HG03565 (cell line): ENCODE results near the gene RMND5B.
"Not testable (repeated sequence)": the region's sequence is repeated elsewhere in the genome, so short reads cannot be mapped to it uniquely, and the experiment has no call there.

Experiments used
- ATAC-seq: cut with Tn5 transposase; IDR thresholded peaks from one replicate; pipeline ENCODE4 v1.9.1; 2021; ENCODE audit warnings: mild to moderate bottlenecking, moderate library complexity; ENCODE audit not compliant: unreplicated experiment

The RMND5B gene

GRCh38 chr5:178130576-178131445, at the start of gene RMND5B:
Gene RMND5B (plus strand): TSS chr5:178131014. CDS start chr5:178138120, 7,106 bp downstream.
- peak; percentile 74 for ATAC-seq

DNA sequence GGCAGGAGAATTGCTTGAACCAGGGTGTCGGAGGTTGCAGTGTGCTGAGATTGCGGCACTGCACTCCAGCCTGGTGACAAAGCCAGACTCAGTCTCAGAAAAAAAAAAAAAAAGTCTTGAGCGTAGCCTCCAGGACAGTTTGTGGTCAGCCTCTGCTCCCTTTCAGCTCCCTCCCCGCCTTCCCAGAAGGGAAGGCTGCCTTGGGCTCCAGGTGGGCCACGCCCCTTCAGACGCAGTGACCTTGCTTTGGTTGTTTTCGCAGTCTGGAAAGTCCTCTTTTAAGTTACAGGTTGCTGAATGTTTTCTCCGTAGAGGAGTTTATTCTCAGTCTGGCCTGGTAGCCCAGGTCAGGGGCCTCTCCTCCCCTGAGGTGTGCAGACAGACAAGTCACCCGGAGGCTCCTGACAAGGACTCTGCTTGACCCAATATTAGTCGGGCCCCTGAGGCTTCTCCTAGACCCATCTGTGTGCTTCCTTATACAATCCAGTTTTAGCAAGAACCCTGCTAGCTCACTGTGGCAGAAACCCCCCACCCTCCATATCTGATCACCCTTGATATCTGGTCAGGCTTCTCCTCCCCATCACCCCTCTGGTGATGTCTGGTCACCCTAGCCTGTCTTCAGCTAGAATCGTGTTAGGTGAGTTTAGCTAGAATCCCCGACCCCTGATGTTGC, 49.1 kb upstream of the RMND5B start:
- no peak for ATAC-seq

DNA sequence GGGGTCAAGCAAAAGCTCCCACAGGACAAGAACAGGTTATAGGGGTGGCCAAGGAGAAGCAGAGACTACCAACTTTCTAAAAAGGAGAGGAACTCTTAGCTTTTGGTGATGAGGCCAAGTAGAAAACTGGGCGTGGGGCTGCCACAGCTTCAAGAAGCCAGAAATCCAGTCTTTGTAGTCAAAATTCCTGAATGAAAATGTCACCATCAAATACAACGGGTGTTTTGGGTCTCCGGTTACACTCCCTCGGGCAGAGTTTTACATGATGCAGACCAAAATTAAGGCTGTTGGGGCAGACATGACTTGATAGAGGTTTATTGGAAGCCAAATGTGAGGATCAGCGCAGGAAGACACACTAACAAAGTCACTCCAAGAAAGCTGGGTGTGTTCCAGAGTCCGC, 46.9 kb upstream of the RMND5B start:
- no peak for ATAC-seq

DNA sequence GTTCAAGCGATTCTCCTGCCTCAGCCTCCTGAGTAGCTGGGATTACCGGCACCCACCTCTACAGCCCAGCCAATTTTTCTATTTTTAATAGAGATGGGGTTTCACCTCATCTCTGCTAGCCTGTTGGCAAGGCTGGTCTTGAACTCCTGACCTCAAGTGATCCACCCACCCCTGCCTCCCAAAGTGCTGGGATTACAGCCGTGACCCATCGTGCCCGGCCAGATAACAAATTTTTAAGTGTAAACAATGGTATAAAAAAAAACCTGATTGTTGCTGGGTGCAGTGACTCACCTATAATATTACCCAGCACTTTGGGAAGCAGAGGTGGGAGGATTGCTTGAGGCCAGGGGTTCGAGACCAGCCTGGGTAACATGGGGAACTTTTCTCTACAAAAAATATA, 45.5 kb upstream of the RMND5B start:
- no peak for ATAC-seq

- ATAC-seq = no peak
Measured at GRCh38 chr5:178086266-178086665, 44.5 kb upstream of the RMND5B start.

DNA sequence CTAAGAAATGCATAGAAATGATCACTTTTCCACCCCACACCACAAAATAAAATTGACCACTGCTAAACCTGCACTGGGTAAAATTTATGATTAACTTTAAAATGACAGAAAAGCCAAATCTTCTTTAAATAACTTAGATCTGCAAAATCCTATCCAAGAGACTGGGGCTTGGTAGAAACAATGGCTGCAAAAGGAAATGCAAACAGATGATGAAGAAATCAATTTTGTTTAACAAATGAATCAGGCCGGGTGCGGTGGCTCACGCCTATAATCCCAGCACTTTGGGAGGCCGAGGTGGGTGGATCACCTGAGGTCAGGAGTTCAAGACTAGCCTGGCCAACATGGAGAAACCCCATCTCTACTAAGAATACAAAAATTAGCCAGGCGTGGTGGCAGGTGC, 43.6 kb upstream of the RMND5B start:
- not testable (repeated sequence) for ATAC-seq

DNA sequence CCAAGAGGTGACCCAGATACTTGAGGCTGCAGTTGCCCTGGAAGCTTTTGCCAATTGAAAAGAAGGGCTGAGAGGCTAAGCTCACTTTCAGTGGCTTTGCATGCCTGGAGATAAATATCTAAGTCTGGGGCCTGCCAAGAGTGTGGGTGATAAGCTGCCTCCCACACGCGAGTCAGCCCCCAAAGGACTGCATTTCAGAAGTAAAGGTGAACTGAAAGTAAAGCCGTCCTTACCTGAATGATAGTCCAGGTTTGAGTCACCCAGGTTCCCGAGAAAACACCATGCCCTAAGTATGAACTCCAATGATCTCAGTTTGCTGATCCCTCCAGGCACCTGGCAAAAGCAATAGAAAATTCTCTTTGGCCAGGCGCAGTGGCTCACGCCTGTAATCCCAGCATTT, 40.0 kb upstream of the RMND5B start:
- no peak for ATAC-seq

DNA sequence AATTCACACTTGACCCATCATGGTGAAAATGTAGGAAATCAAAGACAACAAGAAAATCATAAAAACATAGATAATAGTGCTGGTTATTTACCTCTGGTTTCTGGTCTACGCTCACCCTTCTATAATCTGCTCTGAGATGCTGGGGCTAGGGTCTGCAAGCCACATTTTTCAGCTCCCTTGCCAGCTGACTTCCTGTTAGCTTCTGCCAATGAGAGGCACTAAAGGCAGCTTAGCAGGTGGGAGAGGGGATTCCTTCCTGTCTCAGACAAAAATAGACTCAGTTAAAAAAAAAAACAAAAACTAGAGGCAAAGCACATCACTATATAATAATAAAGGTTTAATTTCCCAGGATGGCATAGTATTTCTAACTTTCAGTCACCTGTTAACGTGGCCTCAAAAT, 37.7 kb upstream of the RMND5B start:
- ATAC-seq = no peak

- no peak for ATAC-seq
Measured at GRCh38 chr5:178094345-178094744, 36.5 kb upstream of the RMND5B start.

DNA sequence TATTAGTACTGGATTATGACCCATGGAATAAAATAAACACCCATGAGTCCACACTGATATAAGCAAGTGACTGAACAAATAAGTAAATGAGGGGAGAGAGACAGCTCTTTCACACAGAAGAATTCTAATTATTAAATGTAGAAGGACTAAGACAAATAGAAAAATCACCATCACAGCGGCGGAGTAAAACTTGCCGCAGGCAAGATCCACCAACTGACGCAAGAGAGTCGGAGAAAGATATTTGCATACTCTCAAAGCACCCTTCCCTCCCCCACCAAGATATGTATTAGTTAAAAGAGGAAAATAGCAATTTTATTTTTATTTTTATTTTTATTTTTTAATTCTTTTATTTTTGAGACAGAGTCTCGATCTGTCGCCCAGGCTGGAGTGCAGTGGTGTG, 32.1 kb upstream of the RMND5B start:
- ATAC-seq = no peak

DNA sequence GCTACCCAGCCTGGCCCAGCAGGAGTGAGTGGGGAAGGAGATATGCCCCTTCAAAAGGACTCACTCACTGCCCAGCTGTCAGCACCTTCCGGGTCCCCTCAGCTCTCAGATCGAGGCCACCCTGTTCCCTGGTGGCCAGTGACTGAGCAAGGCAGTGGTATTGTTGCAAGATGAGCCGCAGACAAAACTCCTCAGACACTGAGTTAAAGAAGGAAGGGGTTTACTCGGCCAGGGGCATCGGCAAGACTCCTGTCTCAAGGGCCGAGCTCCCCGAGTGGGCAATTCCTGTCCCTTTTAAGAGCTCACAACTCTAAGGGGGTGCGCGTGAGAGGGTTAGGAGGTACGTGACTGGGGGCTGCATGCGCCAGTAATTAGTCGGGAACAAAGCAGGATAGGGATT, 27.2 kb upstream of the RMND5B start:
- ATAC-seq = no peak

DNA sequence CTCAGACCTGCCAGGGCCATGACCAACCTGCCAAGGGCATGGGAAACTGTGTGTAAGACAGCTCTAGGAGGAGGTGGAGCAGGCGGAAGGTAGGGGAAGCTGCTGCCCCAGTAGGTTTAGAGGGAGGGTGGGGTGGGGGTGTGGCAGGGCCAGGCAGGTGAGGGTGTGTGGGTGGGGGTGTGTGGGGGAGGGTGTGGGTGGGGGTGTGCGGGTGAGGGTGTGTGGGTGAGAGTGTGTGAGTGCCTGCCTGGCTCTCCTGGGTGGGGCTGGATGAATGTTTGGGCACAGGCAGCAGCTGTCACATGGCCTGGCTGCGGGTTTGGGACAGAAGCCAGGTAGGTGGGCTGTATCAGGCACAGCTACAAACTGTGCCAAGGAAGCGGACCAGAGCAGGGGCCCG, 26.3 kb upstream of the RMND5B start:
- ATAC-seq = no peak

DNA sequence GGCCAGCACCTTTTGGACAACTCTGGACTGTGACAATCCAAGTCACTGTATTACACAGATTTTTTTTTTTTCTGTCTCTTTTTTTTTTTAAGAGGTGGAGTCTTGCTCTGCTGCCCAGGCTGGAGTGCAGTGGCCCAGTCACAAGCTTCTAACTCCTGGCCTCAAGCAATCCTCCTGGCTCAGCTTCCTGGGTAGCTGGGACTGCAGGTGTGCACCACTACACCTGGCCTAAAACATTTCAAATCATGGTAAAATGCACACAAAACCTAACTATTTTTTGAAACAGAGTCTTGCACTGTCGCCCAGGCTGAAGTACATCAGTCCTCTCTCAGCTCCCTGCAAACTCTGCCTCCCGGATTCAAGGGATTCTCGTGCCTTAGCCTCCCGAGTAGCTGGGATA, 24.7 kb upstream of the RMND5B start:
- ATAC-seq = no peak

DNA sequence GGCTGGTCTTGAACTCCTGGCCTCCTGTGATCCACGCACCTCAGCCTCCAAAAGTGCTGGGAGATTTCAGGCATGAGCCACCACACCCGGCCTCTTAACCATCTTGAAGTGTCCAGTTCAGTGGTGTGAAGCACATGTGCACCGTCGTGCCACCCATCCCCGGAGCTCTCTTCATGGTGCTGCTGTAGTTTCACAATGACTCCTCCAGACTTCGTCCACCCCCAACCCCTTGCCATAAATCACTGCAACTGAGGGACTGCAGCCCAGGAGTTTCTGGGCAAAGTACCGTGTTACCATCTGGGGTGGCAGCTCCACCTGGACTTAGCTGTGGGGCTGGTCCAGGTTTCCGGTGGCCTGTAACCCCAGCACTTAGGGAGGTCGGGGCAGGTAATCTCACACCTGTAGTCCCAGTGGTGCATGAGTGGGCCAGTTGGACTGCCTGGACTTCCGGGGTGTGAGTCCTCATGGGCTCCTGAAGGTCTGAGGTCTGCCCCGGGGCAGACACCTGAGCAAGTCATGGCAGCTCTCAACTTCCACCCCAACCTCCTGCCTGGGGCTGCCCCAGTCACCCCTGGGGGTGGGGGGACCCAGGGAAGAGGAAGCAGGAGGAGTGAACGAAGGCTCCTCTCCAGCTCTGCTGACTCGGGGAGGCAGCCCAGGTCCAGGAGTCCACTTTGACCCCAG, 24.1 kb upstream of the RMND5B start:
- ATAC-seq = no peak

DNA sequence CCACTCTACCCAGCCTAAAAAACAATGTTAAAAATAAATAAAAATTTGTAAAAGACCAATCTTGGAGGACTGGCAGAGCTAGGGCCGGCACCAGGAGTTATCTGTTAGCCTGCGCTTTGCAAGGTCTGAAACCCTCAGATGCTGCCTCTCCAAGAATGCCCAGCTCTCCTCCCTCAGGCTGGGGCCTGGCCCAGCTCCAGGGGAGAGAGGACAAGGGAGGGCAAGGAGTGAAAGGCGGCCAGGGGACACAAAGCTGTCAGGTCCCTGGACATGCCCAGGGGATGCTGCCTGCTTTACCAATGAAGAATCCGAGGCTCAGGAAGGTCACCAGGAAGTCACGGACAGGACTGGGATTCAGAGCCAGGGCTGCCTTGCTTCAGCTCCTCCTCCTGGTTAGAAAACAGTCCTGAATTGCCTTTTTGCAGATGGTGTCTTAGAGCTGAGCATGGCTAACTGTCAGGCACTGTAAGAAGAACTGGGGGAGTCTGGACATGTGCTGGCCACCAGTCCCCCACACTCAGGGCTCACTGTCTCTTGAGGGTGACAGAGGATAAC, 23.0 kb upstream of the RMND5B start:
- no peak for ATAC-seq

GRCh38 chr5:178108446-178108845, 22.4 kb upstream of the RMND5B start:
- ATAC-seq = no peak

GRCh38 chr5:178108966-178109365, 21.8 kb upstream of the RMND5B start:
- ATAC-seq = no peak

- no peak for ATAC-seq
Measured at GRCh38 chr5:178110511-178110910, 20.3 kb upstream of the RMND5B start.

DNA sequence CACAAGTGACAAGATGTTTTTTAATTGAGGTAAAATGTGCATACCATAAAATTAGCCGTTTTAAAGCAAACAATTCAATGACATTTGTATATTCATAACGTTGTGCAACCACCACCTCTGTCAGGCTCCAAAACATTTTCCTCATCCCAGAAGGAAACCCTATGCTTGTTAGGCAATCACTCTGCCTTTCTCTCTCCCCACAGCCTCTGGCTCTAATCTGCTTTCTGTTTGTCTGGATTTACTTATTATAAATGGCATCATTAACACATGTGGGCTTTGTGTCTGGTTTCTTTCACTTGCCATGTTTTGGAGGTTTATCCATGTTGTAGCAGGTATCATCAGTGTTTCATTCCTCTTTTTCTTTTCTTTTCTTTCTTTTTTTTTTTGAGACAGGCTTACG, 18.9 kb upstream of the RMND5B start:
- no peak for ATAC-seq

GRCh38 chr5:178112545-178112944, 18.3 kb upstream of the RMND5B start:
- ATAC-seq = no peak

DNA sequence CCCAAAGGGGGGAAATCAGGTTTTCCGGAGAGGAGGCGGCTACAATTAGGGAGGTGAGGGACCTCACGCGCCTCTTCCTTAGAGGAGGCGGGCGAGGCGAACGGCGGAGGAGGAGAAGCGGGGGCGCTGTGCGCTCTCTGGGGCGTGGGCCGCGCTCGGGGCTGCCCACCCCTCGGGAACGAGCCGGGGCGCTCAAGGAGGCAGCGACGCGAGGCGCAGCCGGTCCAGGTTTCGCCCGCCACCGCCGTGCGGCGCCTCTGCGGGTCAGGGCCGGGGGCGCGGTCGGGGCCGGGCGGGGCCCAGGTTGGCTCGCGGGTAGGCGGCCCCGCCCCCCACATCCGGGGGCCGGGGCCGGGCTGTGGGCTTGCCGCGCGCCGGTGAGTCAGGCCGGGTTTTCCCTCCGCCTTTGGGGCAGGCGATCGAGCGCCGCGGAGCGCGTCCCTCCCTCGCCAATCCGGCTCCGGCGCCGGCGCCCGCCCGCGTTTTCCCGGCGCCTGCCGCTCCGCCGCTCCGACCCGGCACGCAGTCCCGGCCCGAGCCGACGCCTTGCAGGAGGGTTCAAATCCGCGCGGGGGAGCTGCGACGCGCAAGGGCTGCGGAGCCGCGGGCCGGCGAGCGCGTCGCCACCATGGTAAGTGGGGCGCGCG, 17.6 kb upstream of the RMND5B start, which contains the start of gene N4BP3:
TSS of gene N4BP3 (plus strand) at position 392 of the 647 bp plus-strand sequence. CDS start 6,052 bp downstream, outside the sequence.
- peak; percentile 60 for ATAC-seq
